SK-N-SH (cell line): ENCODE results near the gene F7. TPM values are rescaled to one million over a fixed set of nuclear protein-coding genes. Genes with fewer than 3 reads are reported as not detected.

ENCODE experiments used
- CTCF ChIA-PET: fragments of 300-600, 350-600 bp; formaldehyde crosslinking; extraction: SDS; loops from one replicate; lab custom pipeline; 2021; lab: Yijun Ruan, JAX
- POLR2A ChIA-PET: fragments of 350-600 bp; sonication (Branson Sonifier 250); formaldehyde crosslinking; extraction: SDS; loops from one replicate; lab custom pipeline; 2020; ENCODE audit warnings: antibody characterized with exemption, inconsistent platforms; lab: Yijun Ruan, JAX
- DNase-seq: peaks from one replicate; pipeline ENCODE4 v3.0.0; 2012
- H2AFZ ChIP-seq: fragments of 200-600 bp; sonication (generic); 2 replicates; pipeline ENCODE4 v1.8.1; 2016; ENCODE audit warnings: antibody characterized with exemption, mild to moderate bottlenecking, low read depth
- H3F3A ChIP-seq: fragments of 200-600 bp; sonication (generic); replicated peaks from 2 replicates; pipeline ENCODE3; 2016; ENCODE audit warnings: antibody characterized with exemption, mild to moderate bottlenecking; ENCODE audit not compliant: insufficient read depth
- H3K27ac ChIP-seq, 2 experiments: fragments of 200-500 bp in 1 of 2; fragments of 200-600 bp in 1 of 2; sonication (Bioruptor generic) in 1 of 2; sonication (generic), shearing (Covaris generic) in 1 of 2; 2 replicates each; pipeline versions ENCODE4 v1.5.1 to v1.6.1; 2014 to 2016; ENCODE audit warnings: low read depth in 2 of 2, inconsistent platforms in 1 of 2, low read length in 1 of 2, mild to moderate bottlenecking in 1 of 2, mixed read lengths in 1 of 2
- H3K27me3 ChIP-seq: fragments of 200-600 bp; sonication (generic), shearing (Covaris generic); 2 replicates; pipeline ENCODE4 v1.6.1; 2016; ENCODE audit warnings: mixed run types; ENCODE audit not compliant: insufficient read depth
- H3K36me3 ChIP-seq, 2 experiments: fragments of 200-500 bp in 1 of 2; fragments of 200-600 bp in 1 of 2; sonication (Bioruptor generic) in 1 of 2; sonication (generic) in 1 of 2; replicated peaks in 1 of 2; 2 replicates each; pipeline versions ENCODE3 to v1.5.1; 2014 to 2016; ENCODE audit warnings: low read length in 1 of 2, mild to moderate bottlenecking in 1 of 2; ENCODE audit not compliant: insufficient read depth in 2 of 2, control insufficient read depth in 1 of 2
- H3K4me1 ChIP-seq, 2 experiments: fragments of 200-500 bp in 1 of 2; fragments of 200-600 bp in 1 of 2; sonication (Bioruptor generic) in 1 of 2; sonication (generic), shearing (Covaris generic) in 1 of 2; 2 replicates each; pipeline versions ENCODE4 v1.5.1 to v1.6.1; 2014 to 2016; ENCODE audit warnings: low read depth in 1 of 2, low read length in 1 of 2, mixed run types in 1 of 2; ENCODE audit not compliant: insufficient read depth in 2 of 2, control insufficient read depth in 1 of 2
- H3K4me2 ChIP-seq: fragments of 200-600 bp; sonication (generic), shearing (Covaris generic); 2 replicates; pipeline ENCODE4 v1.6.1; 2017; ENCODE audit warnings: mixed run types
- H3K4me3 ChIP-seq, 2 experiments: fragments of 200-500 bp in 1 of 2; fragments of 200-600 bp in 1 of 2; sonication (Bioruptor generic) in 1 of 2; sonication (generic), shearing (Covaris generic) in 1 of 2; 2 replicates each; pipeline versions ENCODE4 v1.5.1 to v1.8.1; 2014 to 2016; ENCODE audit warnings: low read depth in 2 of 2, inconsistent platforms in 1 of 2, low read length in 1 of 2, mild to moderate bottlenecking in 1 of 2, mixed read lengths in 1 of 2, moderate library complexity in 1 of 2
- H3K79me2 ChIP-seq: fragments of 200-600 bp; sonication (generic); 2 replicates; pipeline ENCODE4 v1.8.1; 2017; ENCODE audit warnings: mild to moderate bottlenecking; ENCODE audit not compliant: insufficient read depth
- H3K9ac ChIP-seq: fragments of 200-600 bp; sonication (generic); 2 replicates; pipeline ENCODE4 v1.6.1; 2017; ENCODE audit warnings: mixed run types
- H3K9me2 ChIP-seq: fragments of 200-600 bp; sonication (generic); 2 replicates; pipeline ENCODE4 v1.6.1; 2017; ENCODE audit warnings: mixed run types
- H3K9me3 ChIP-seq: fragments of 200-600 bp; sonication (generic); 2 replicates; pipeline ENCODE4 v1.6.1; 2017; ENCODE audit warnings: mixed run types, mild to moderate bottlenecking, moderate library complexity
- H4K20me1 ChIP-seq: fragments of 200-600 bp; sonication (generic); 2 replicates; pipeline ENCODE4 v1.6.1; 2017; ENCODE audit warnings: mild to moderate bottlenecking, mixed run types; ENCODE audit not compliant: insufficient read depth
- CHD2 ChIP-seq: fragments of 150-350 bp; IDR thresholded peaks from 2 replicates; pipeline ENCODE4 v1.6.1; 2018; ENCODE audit warnings: low read length; ENCODE audit not compliant: partially characterized antibody
- ELF1 ChIP-seq: IDR thresholded peaks from 2 replicates; pipeline ENCODE4 v1.4.0; 2012
- FOSL2 ChIP-seq: IDR thresholded peaks from 2 replicates; pipeline ENCODE4 v1.4.0; 2012; ENCODE audit warnings: low read depth, mild to moderate bottlenecking, moderate library complexity, borderline replicate concordance
- RAD21 ChIP-seq: IDR thresholded peaks from 2 replicates; pipeline ENCODE4 v1.6.1; 2012; ENCODE audit warnings: mild to moderate bottlenecking, low read length
- TEAD4 ChIP-seq: IDR thresholded peaks from 2 replicates; pipeline ENCODE4 v1.4.0; 2012; ENCODE audit warnings: mild to moderate bottlenecking, borderline replicate concordance; ENCODE audit not compliant: insufficient read depth
- YY1 ChIP-seq: IDR thresholded peaks from 2 replicates; pipeline ENCODE4 v1.4.0; 2012; ENCODE audit warnings: low read depth, mild to moderate bottlenecking
- WGBS: methylation state at CpG from one replicate; pipeline ENCODE4 v1.1.6; 2017; ENCODE audit warnings: low lambda C conversion rate; 5-methylcytosine and 5-hydroxymethylcytosine counted together
- polyA plus RNA-seq, 3 experiments: library from polyadenylated mRNA; depleted of rRNA; stranded (reverse); fragments of >200 nt; gene quantifications; 2 replicates each; pipeline ENCODE4 v1.2.3, GENCODE V29; 2012
- TF ChIP-seq, protein P1 (sequence below): IDR thresholded peaks from 2 replicates; pipeline ENCODE4 v1.4.0; 2012; ENCODE audit warnings: low read depth
- TF ChIP-seq, protein P2 (sequence below): fragments of 150-350 bp; IDR thresholded peaks from 2 replicates; pipeline ENCODE4 v1.6.1; 2016; ENCODE audit warnings: mild to moderate bottlenecking, low read depth, low read length
- TF ChIP-seq, protein P3 (sequence below): IDR thresholded peaks from 2 replicates; pipeline ENCODE4 v1.4.0; 2012; ENCODE audit warnings: low read depth, borderline replicate concordance

F7 gene
- polyA plus RNA-seq, 1 of the 3 experiments (the other 2 are of a cell fraction) = not detected

DNA sequence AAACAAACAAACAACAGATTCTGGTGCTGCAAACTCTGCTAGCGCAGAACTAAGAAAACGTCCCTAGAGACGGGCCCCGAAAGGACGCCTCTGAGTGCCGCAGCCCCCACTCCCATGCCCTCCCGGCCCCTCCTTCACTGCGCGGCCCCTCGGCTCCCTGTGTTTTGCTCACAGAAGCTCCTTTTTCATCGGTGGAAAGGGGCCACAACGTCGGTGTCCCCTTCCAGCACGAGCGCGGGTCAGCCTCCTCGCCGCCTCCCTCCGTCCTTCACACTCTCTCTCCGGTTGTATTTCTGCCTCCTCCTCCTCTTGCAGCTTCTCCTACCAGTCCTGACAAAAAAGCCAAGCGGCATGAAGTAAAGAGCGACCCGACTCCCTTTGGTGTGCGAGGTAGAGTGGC is 14.8 kb upstream of the F7 start:
- no peak overlapping the region for H3K4me2 ChIP-seq
- H3K4me3 ChIP-seq = no peak overlapping the region
- peaks cover 0 to 9% of the 10 kb centered on the region in 2 experiments; a peak in 1 of 4 replicates for H3K4me1 ChIP-seq
- H3K9me2 ChIP-seq = no peaks in the 10 kb centered on the region
- DNase-seq = no peak
- no peaks in the 10 kb centered on the region for H3F3A ChIP-seq
- no peaks in the 10 kb centered on the region for H3K36me3 ChIP-seq
- ChIA-PET CTCF (interaction anchor here (1.3 kb wide), 1 partner anchor 148 kb away, joined by 3 read pairs; no protein-coding TSS in a partner anchor), POLR2A (no interaction called here)
- H3K27ac ChIP-seq = no peak overlapping the region
- TF ChIP-seq ELF1 (no peak), FOSL2 (no peak), CHD2 (no peak)
- H3K27me3 ChIP-seq = no peaks in the 10 kb centered on the region
- H3K79me2 ChIP-seq = no peaks in the 10 kb centered on the region
- 85% methylated on average over 17 of the region's 24 CpGs for WGBS
- no peaks in the 10 kb centered on the region for H3K9me3 ChIP-seq
- no peaks in the 10 kb centered on the region for H4K20me1 ChIP-seq
- H3K9ac ChIP-seq = no peak overlapping the region
- no peak overlapping the region for H2AFZ ChIP-seq

DNA sequence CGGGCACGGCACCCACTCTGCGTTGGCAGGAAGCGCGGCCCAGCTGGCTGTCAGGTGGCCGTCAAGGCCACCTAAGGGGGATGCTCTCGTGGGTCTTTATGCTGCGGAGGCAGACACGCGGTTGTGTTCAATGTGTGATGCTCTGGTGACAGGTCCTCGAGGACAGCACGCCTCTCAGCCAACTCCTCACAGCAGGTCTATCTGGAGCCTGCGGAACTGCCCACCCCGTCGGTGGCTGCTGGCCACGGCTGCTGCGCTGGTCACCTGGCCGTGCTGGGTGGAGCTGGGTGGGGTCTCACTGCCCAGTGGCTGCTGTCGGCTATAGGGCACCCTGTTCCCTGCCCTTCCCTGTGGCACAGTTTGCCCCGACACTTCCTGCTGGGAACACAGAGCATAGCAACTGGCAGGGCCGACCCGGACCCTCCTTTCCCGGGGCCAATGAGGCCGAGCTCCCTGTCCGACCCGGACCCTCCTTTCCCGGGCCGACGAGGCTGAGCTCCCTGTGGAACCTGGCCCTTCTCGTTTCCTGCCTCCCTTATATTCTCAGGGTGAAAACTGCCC is 14.3 kb upstream of the F7 start:
- no peaks in the 10 kb centered on the region for H3F3A ChIP-seq
- no peaks in the 10 kb centered on the region for H3K9me2 ChIP-seq
- ChIA-PET CTCF (interaction anchor here (1.3 kb wide), 1 partner anchor 148 kb away, joined by 3 read pairs; no protein-coding TSS in a partner anchor), POLR2A (no interaction called here)
- H4K20me1 ChIP-seq = no peaks in the 10 kb centered on the region
- peaks cover 0 to 9% of the 10 kb centered on the region in 2 experiments; a peak in 1 of 4 replicates for H3K4me1 ChIP-seq
- no peaks in the 10 kb centered on the region for H3K79me2 ChIP-seq
- no peaks in the 10 kb centered on the region for H3K27me3 ChIP-seq
- H3K4me3 ChIP-seq = no peak overlapping the region
- no peaks in the 10 kb centered on the region for H3K9me3 ChIP-seq
- no peak overlapping the region for H3K4me2 ChIP-seq
- no peaks in the 10 kb centered on the region for H3K36me3 ChIP-seq
- no peak overlapping the region for H2AFZ ChIP-seq
- H3K27ac ChIP-seq = no peak overlapping the region
- H3K9ac ChIP-seq = no peak overlapping the region
- TF ChIP-seq, protein P1, sequence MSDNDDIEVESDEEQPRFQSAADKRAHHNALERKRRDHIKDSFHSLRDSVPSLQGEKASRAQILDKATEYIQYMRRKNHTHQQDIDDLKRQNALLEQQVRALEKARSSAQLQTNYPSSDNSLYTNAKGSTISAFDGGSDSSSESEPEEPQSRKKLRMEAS = no peak
- no peak for TF ChIP-seq TEAD4
- TF ChIP-seq YY1 = no peak
- TF ChIP-seq, protein P2, sequence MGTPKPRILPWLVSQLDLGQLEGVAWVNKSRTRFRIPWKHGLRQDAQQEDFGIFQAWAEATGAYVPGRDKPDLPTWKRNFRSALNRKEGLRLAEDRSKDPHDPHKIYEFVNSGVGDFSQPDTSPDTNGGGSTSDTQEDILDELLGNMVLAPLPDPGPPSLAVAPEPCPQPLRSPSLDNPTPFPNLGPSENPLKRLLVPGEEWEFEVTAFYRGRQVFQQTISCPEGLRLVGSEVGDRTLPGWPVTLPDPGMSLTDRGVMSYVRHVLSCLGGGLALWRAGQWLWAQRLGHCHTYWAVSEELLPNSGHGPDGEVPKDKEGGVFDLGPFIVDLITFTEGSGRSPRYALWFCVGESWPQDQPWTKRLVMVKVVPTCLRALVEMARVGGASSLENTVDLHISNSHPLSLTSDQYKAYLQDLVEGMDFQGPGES = no peak
- no peak for TF ChIP-seq RAD21
- no peak for TF ChIP-seq FOSL2
- TF ChIP-seq, protein P3, sequence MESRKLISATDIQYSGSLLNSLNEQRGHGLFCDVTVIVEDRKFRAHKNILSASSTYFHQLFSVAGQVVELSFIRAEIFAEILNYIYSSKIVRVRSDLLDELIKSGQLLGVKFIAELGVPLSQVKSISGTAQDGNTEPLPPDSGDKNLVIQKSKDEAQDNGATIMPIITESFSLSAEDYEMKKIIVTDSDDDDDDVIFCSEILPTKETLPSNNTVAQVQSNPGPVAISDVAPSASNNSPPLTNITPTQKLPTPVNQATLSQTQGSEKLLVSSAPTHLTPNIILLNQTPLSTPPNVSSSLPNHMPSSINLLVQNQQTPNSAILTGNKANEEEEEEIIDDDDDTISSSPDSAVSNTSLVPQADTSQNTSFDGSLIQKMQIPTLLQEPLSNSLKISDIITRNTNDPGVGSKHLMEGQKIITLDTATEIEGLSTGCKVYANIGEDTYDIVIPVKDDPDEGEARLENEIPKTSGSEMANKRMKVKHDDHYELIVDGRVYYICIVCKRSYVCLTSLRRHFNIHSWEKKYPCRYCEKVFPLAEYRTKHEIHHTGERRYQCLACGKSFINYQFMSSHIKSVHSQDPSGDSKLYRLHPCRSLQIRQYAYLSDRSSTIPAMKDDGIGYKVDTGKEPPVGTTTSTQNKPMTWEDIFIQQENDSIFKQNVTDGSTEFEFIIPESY = no peak
- WGBS = 65% methylated on average over 18 of the region's 30 CpGs
- DNase-seq = no peak
